ENCODE results near the gene ZSCAN25. TPM values are rescaled to one million over a fixed set of nuclear protein-coding genes. Genes with fewer than 3 reads are reported as not detected.
A peak's percentile ranks its signal among the peaks of the same experiment; 100 is the strongest.
"Not testable (repeated sequence)": the region's sequence is repeated elsewhere in the genome, so short reads cannot be mapped to it uniquely, and the experiment has no call there.

ZSCAN25 gene
- total RNA-seq, 1 donor from 2014 or later, result 16.6 TPM

DNA sequence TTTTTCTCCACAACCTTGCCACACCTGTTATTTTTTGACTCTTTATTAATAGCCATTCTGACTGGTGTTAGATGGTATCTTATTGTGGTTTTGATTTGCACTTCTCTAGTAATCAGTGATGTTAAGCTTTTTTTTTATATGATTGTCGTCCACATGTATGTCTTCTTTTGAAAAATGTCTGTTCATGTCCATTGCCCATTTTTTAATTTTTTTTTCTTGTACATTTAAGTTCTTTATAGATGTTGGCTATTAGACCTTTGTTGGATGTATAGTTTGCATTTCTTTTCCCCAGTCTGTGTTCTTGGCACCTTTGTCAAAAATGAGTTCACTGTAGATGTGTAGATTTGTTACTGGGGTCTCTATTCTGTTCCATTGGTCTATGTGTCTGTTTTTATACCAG lies 28.8 kb downstream of the ZSCAN25 start:
- no peak for DNase-seq (ENCODE audit: low read depth)

DNA sequence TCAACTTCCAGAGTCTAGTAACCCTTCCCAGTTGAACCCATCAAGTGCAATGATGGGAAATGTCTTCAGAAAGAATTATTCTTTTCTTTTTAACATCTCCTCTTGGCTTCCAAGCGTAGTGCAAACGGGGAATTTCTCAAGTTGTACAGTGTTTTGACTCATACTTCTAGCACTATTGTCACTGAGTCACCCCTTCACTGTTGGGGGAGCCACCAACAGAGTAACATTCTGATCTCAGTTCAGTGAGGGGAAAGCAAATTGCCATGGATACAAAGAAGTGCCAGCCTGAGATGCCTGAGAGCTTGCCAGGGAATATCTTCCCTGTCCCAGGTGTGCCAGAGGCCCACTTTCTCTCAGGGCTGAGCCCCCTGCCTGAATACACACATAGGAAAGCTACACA lies 32.1 kb downstream of the ZSCAN25 start:
- no peak for DNase-seq (ENCODE audit: low read depth)

DNA sequence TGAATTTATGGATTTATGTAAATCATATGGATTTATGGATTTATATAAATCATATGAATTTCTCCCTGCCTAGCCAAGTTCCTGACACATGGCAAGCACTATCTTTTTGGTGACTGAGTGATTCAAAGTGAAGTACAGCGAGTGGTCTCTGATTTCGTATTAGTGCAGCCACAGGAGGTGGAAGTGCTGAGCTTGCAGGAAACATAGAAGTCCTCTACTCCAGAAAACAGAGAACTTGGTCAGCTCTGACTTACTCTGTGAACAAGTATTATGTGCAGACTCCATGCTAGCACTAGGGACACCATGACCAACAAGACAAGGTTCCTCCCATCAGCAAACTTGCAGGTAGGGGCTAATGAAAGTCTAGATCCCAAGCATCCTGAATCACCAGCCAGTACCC lies 34.5 kb downstream of the ZSCAN25 start:
- no peak for DNase-seq (ENCODE audit: low read depth)

DNA sequence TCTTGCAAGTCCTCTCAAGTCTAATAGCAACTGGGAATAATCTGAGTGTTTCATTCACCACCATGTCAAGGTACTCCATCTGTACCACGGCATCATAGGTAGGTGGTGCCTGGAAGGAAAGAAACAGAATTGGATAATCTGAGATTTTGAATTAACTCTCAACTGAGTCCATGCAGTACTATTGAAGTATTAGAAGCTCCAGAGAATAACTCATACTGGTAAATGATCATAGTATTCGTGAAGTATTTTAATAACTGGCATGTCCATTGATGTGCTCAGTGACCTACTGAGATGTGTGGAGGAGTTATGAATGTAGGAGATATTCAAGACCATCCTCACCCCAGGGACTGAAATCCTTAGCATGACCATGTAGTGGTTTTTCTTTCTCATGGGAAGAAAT lies 35.9 kb downstream of the ZSCAN25 start:
- DNase-seq (ENCODE audit: low read depth), result no peak

DNA sequence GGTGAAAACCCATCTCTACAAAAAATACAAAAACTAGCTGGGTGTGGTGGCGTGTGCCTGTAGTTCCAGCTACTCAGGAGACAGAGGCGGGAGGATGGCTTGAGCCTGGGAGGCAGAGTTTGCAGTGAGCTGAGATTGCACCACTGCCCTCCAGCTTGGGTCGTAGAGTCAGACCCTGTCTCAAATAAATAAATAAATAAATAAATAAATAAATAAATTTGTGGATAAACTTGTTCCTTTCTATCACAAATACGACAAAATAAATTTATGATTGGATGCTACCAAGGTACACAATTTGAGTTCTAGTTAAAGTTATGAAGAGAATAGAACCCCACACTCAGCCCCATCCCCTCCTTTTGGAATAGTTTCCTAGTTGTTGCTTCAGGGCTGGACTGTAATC lies 36.5 kb downstream of the ZSCAN25 start:
- not testable (repeated sequence) for DNase-seq (ENCODE audit: low read depth)

DNA sequence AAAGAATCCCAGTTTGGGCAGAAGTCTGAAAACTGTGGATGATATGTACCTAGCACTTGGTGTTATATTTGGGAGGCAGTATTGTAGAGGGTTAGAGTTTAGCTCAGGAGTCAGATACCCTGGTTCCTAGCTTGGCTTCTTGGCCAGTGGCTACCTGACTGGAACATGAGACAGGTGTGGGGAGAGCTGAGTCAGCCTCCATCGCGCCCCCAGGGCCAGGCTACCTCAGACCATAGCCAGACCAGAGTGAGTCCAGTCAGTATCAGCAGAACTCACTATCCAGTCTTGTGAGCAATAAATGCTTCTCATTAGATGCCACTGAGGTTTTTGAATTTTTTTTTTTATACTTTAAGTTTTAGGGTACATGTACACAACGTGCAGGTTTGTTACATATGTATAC lies 37.0 kb downstream of the ZSCAN25 start:
- DNase-seq (ENCODE audit: low read depth), result no peak

DNA sequence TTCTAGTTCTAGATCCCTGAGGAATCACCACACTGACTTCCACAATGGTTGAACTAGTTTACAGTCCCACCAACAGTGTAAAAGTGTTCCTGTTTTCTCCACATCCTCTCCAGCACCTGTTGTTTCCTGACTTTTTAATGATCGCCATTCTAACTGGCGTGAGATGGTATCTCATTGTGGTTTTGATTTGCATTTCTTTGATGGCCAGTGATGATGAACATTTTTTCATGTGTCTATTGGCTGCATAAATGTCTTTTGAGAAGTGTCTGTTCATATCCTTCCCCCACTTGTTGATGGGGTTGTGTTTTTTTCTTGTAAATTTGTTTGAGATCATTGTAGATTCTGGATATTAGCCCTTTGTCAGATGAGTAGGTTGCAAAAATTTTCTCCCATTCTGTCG lies 37.9 kb downstream of the ZSCAN25 start:
- DNase-seq (ENCODE audit: low read depth), result not testable (repeated sequence)

DNA sequence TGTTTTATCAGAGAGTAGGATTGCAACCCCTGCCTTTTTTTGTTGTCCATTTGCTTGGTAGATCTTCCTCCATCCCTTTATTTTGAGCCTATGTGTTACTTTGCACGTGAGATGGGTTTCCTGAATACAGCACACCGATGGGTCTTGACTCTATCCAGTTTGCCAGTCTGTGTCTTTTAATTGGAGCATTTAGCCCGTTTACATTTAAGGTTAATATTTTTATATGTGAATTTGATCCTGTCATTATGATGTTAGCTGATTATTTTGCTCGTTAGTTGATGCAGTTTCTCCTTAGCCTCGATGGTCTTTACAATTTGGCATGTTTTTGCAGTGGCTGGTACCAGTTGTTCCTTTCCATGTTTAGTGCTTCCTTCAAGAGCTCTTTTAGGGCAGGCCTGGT lies 41.1 kb downstream of the ZSCAN25 start:
- not testable (repeated sequence) for DNase-seq (ENCODE audit: low read depth)

DNA sequence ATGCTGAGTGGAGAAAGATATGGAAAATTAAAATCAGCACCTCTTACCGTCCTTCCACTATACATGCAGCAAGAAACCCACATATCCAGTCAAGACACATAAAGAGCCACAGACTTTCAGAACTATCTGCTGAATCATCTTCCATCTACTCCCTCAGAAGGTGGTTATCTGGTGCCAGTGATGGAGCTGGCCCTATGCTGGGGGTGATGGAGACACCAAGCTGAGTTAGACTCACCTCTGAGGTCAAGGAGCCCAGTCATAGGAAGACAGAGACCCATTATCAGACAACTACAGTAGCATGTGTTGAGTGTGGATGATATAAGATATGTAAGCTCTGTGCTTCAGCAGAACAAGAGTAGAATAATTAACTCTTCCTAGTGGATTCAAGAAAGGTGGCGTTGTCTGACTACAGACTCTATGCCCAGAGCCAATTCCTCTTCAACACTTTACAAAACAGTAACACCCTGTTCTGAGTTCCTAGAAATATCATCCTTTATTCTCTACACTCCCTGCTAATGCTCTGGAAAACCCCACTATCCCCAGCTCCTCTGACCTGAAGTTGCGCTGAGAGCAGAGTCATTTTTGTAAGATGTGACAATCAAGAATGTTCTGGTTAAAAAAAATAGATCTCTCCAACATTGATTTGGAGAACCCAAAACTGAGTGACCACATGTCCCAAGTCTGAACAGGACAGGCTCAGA lies 48.7 kb downstream of the ZSCAN25 start:
- DNase-seq (ENCODE audit: low read depth), result no peak

DNA sequence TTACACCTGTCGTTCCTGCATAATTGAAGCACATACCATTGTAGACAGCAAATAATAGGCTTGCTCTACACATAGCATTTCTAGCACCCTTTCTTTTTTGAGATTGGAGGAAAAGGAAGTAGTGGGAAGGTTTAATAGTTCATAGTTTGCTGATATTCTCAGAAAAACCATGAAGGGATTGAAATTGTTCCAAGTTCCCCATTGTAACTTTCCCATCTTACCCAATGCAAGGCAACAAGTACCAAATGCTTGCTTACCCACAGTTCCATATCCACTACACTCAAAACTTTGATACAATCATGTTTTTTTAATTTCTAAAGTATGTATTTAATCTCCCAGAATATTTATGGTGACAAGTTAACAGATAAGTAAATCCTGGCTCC lies 49.3 kb downstream of the ZSCAN25 start:
- DNase-seq (ENCODE audit: low read depth), result no peak

DNA sequence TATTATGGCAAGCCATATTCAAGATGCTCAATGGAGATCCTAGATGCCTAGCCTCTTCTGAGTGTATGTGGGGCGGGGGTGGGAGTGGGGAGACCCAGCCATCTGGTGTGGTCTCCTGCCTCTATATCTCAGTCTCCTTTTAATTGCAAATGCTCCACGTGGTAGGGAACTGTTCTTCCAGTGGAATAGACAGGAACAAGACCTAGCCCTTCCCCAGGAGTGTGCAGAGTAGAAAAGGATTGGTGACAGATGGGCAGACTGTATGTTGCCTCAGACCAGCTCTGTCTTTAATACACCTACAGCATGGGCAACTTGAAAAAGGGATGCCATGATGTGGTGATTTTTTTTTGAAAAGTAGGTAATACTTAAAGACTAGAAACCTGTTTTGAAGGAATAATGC lies 50.4 kb downstream of the ZSCAN25 start:
- no peak for DNase-seq (ENCODE audit: low read depth)

DNA sequence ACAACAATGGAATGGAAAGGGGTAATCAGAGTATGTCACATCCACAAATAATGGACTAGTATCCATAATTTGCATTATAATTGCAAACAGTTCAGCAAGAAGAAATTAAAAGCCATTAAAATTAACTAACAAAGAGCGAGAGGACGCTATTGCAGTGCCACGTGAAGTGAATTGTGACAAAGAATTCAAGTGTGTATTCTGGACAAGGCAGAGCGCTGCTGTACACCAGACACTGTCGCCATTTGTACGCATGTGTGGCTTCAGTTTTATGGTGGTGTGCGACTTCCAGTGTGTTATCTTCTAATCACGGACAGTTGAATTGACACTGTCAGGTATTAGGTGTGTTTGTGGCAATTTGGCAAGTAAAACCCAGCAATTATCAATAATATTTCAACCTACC lies 51.8 kb downstream of the ZSCAN25 start:
- no peak for DNase-seq (ENCODE audit: low read depth)

DNA sequence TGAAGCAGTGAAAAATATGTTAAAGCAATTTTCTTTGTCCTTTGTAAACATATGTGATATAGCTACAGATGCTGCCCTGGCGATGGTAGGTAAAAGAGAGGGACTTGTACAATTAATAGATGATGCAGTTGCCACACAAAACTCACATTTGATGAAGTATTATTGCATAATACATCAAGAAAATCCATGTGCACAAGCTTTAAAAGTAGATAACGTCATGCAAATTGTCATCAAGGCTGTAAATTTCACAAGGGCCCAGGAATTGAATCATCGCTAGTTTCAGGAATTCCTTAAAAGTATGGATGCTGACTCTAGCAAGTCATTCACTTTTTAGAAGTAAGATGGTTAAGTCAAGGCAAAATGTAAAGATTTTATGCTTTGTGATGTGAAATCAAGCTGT lies 53.0 kb downstream of the ZSCAN25 start:
- DNase-seq (ENCODE audit: low read depth), result no peak

DNA sequence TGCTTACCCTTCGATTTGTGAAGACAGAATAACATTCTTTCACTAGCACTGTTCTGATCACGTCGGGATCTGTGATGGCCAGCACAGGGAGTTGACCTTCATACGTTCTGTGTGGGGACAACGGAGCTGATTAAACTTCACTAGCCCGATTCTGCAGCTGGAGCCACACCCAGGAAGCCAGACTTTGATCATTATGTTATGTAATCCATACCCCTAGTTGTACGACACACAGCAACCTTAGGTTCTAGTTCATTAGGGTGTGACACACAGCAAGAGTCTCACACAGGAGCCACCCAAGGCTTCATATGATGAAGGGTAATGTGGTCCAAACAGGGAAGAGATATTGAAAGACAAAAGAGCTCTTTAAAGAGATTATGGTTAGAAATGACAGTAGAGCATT lies 55.8 kb downstream of the ZSCAN25 start:
- DNase-seq (ENCODE audit: low read depth), result no peak

DNA sequence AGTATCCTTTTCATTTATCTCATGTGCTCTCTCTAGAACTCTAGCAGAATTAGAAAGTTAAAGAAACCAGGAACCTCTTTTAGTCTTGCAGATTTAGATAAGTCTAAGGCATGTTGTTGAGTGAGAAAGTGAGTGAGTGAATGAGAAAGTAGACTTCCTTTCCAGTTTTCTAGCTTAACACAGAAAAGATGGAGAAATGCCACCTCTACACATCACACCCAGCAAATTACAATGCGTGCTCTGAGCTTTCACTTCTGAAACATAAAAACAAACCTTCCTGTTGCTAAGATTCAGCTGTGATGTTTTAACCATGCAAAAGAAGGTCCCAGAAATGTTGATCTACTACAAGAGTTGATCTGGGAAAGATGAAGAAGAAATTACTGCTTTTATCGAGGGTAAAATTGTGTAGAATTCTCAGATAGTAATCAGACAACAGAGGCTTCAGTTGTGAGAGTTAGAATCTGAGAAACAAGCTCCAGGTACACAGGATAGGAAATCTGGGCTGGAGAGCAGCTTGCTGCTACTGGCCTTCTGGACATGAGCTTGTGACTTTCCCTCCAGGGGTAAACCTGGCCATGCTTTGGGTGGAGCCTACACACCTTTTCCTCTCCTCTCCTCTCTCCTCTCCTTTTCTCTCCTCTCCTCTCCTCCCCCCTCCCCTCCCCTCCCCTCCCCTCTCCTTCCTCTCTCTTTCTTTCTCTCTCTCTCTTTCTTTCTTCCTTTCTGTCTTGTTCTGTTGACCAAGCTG lies 58.4 kb downstream of the ZSCAN25 start:
- no peak for DNase-seq (ENCODE audit: low read depth)

DNA sequence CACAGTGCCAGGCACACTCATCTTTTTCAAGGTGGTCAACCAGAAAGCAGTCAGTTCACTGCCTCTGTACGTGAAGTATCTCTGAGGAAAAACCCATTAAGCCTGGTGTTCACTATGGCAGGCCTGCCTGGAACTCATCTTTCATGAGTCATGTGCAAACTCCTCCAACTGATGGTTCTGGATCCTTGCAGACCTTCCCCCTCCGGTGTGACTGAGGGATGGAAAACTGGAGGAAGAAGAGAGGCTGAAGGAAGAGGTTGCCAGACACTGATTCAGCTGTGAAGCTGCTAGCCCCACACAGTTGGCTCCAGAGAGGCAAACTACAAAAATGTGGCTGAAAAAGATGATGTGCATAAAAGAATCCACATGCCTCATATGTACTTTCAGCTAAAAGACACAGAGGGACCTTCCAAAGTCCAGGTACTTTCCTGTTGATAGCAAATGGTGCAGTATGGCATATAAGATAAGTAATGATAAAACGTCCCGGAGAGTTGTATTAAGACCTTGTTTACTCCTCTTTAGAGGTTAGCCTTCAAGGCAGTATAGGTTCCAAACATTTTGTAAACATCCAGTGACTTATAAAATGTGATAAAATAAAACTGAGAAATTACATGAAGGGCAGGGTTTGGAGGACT lies 60.4 kb downstream of the ZSCAN25 start:
- DNase-seq (ENCODE audit: low read depth), result peak; percentile 6

DNA sequence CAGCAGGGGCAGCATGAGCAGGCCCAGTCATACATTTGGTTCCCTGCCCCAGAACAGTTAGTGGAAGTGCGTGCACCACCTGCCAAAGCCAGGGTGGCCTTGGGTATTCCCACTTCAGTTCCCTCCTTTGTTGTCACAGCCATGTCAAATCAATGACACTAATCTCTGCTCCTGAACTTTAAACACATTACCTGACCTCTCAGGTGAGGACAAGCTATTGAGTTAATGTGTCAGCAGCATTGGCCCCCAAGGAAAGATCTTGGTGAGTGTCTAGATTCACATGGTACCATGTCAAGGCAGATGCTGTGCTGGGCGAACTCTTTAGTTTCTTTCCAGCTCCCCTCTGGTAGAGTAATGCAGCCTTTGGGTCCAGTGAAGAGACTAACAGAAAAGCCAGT lies 60.9 kb downstream of the ZSCAN25 start:
- DNase-seq (ENCODE audit: low read depth), result no peak

DNA sequence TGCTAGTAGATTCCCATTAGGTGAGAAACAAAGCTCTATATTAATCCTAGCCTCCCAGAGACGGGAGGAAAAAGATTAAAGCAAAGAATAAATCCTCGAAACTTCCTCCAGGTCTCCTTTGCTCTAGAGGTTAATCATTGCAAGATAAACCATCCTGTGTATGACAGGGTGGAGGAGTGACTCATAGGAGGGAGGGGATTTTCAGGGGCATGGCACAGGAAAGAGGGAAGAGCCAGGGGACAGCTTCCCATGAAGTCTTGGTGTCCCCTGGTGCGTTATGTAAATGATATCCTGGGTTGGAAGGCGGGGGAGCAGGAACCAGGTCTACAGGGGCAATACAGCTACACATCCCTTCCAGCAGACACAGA lies 62.3 kb downstream of the ZSCAN25 start:
- peak; percentile 93 for DNase-seq (ENCODE audit: low read depth)

DNA sequence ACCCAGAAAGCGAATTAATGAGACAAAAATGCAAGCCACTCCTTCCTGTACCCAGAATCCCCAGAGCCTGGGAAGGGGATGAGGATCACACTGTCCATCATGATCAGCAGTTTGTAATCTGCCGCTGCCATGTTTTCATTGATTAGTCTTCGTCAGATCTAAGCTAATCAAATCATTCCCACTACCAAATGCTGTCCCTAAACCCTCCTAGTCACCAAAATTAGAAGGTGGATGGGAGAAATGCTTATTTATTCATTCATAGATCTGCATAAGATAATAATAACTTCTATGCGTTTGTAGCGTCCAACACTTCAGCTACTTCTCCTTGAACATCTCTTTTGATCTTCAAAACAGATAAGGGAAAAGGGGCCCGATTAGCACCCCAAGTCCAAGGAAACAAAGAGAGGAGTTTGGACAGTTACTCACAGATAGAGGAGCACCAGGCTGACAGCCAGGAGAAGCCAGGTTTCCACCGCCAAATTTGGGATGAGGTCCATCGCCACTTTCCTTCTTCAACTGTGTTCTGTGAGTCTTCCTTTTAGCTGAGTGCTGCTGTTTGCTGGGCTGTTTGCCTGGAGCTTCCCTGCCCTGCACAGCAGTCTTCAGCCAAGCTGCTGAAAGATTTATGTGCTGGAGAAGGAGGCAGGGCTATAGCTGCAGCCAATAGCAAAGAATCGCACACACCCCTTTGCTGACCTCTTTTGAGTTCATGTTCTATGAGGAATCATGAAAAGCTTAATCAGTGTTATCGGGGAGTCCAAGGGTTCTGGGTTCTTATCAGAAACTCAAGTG lies 62.9 kb downstream of the ZSCAN25 start, which contains the start of gene CYP3A5:
Gene CYP3A5 (minus strand): TSS at position 597 of the 792 bp plus-strand sequence. CDS start 100 bp downstream, at position 497.
- peak; percentile 56 for DNase-seq (ENCODE audit: low read depth)

Measured in renal cortical epithelial cell (primary cell).